Mesenteric fat pad (tissue), 1 donor: Measurements from ENCODE around the gene RNF167. TPM values are rescaled to one million over a fixed set of nuclear protein-coding genes. Genes with fewer than 3 reads are reported as not detected.

Experiments
- DNase-seq: peaks from one replicate; pipeline ENCODE4 v3.0.0-alpha.2; 2020; ENCODE audit warnings: low spot score
- total RNA-seq: library from RNA; stranded (reverse); fragmentation: NEBNext Ultra II Directional; extraction: Animal tissue kit (Norgen Biotek cat#: 25700); gene quantifications from one replicate; pipeline ENCODE4 v1.2.1, GENCODE V29; 2021
- donor health status: DM: yes; HTN: yes; CAD: no.

The RNF167 gene
- total RNA-seq, 1 donor from 2014 or later, result 63.3 TPM

DNA sequence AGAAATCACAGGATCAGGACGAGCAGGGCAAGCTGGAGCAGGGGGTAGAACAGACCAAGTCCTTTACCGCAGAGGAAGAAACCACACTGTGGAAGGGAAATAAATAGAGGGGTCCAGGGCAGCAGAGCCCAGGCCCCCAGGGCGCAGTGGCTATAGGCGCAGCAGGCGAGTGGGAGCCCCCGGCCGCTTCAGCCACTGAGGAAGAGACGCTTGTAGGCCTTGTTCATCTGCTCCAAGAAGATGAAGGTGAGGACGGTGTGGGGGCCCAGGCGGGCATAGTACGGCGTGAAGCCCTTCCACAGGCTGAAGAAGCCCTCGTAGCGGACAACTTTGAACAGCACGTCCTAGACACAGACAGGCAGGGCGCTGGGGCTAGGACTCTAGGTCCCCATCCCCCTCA is 2.5 kb upstream of the RNF167 start:
- no peak for DNase-seq

GRCh38 chr17:4938069-4938491 is 2.0 kb upstream of the RNF167 start:
- no peak for DNase-seq

- DNase-seq, result no peak
These were observed 1.2 kb upstream of the RNF167 start for GRCh38 chr17:4938688-4939545.

GRCh38 chr17:4939546-4939795 is 597 bp upstream of the RNF167 start:
- no peak for DNase-seq

DNA sequence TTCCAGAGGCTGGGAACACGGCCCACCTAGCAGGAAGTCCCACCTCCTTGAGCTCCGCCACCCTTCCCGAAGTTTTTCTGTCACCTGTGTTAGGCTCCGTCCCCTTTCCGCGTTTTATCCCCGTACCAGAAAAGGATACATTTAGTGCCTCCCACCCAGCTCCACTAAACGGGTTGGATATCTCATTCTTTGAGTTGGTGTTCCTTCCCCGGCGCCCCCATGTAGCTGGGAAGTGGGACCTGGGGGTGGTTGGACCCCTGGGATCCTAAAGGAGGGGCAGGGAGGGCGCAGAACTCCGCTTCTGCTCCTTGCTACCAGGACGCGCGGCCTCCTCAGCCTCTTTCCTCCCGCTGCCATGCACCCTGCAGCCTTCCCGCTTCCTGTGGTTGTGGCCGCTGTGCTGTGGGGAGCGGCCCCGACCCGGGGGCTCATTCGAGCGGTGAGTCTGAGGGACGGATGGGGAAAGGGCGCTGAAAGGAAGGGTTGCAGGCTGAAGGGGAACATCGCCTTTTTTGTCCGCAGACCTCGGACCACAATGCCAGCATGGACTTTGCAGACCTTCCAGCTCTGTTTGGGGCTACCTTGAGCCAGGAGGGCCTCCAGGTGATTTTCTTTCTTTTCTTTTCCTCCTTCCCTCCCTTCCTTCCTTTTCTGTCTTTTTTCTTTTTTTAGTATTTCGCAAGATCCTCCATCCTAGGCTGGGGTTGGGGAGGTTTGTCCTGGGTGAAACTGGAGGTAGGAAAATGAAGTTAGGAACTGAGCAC is 669 bp downstream of the RNF167 start:
- DNase-seq, result no peak

- DNase-seq, result no peak
These were observed 1.2 kb downstream of the RNF167 start for GRCh38 chr17:4941319-4941610.

DNA sequence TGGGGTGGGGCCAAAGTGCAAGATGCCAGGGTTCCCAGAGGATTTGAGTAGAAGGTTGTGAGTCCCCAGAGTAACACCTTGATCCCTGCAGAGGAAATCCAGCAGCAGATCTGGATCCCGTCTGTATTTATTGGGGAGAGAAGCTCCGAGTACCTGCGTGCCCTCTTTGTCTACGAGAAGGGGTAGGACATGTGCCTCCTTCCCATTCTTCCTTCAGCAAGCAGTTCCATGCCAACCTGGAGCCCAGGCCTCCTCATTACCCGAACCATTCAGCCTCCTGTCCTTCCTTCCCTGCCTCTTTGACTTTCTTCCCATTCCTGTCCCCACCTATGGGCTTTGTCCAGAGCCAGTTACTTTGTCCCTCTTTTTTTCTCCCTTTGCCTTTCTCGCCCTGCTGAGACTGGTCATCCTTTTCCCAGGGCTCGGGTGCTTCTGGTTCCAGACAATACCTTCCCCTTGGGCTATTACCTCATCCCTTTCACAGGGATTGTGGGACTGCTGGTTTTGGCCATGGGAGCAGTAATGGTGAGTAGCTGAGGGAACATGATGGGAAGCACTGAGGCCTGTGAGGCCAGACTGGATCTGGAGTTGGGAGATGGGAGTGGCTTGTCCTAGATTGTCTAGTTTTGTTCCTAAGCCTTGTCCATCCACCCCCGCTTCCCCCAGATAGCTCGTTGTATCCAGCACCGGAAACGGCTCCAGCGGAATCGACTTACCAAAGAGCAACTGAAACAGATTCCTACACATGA is 2.9 kb downstream of the RNF167 start:
- no peak for DNase-seq

- no peak for DNase-seq
These were observed 4.1 kb downstream of the RNF167 start for GRCh38 chr17:4944163-4944553.

DNA sequence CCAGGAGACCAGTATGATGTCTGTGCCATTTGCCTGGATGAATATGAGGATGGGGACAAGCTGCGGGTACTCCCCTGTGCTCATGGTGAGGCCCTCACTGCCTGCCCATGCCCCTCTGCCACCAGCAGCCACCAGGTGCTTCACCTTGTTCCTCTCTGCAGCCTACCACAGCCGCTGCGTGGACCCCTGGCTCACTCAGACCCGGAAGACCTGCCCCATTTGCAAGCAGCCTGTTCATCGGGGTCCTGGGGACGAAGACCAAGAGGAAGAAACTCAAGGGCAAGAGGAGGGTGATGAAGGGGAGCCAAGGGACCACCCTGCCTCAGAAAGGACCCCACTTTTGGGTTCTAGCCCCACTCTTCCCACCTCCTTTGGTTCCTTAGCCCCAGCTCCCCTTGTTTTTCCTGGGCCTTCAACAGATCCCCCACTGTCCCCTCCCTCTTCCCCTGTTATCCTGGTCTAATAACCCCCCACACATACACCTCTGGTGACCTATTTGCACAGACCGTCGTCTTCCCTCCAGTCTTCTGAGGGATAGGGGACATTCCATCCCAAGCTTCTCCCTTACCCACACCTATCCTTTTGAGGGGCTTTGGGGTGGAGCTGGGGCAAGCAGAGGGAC is 4.6 kb downstream of the RNF167 start:
- no peak for DNase-seq

DNA sequence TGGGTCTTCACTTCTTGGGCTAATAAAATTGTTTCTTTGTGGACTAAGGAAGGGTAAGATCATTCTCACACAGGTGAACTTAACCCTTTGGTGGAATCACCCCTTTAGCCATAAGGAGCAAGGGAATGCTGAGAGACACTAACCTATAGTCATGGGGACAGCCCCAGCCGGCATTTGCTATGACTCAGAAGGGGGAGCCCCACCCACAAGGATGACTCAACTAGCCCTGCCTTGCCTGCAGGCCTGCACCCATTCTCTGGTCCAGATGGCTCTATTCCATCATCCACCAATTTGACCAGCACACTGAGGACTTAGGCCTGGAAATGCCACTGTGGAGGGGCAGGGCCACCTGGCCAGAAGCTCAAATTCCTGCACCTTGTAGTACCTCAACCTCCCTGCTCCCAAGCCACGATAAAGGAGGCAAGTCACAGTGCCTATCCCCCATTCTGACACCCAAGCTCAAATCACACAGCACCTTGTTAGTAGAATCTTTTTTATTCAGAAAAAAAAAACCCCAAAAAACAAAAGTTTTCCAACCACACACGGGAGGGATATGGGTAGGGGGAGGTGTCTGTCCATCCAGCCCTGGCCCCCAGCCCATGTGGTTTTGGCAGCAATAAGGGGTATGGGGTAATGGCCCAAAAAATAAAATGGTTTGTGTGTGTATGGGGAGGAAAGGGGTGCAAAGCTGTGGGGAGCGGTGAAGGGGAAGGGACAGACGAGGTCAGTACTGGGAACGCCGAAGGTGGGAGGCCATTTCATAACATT is 5.3 kb downstream of the RNF167 start:
- DNase-seq, result no peak

- no peak for DNase-seq
These were observed 5.8 kb downstream of the RNF167 start for GRCh38 chr17:4945944-4946280.

DNA sequence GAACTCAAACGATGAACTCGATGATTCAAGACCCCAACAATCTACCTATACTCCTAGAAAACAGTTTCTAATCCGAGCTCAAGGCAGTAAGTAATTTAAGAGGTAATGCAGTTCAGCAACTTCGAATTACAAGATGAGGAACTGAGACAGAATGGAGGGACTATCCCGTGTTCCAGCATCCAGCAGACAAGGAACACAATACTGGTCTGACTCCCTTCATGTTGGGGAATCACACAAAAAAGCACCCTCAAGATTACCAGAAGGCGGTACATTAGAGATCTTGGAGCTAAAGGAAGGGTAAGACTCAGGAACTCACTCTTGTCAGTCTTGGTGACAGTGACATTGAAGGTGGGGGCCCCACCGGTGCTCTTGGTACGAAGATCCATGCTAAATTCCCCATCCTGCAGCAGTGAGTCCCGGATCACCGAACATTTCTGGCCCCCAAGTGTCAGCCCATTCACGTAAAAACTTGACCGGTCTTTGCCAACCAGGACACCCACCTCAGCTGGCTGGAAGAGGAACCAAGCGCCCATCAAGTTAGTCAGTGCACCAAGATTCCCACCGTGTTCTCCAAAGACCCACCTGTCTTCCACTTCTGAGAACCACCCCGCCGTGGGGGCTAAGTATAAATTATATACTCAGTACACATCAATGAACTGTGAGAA is 6.4 kb downstream of the RNF167 start:
- no peak for DNase-seq

DNA sequence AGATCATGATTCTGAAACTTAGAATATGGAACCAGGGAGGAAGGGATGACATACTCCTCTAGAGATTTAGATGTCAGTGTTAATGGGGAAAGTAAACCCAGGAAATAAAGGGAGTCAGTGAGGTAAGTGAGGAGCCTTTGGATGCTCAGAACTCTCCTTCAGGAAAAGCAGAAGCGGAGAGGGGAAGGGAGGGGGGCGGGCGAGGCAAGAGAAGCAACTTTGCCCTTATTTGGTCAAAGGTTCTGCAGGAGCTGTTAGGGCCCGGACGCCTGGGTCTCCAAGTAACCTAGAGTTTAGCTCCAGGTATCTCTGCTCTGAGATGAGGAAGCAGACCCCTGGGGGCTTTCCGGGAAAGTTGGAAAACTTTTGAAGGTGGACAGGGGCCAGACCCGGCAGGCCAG is 6.9 kb downstream of the RNF167 start:
- DNase-seq, result no peak

GRCh38 chr17:4947411-4948165 is 7.5 kb downstream of the RNF167 start:
- DNase-seq, result no peak

GRCh38 chr17:4948166-4948930 is 8.3 kb downstream of the RNF167 start, which contains the start of gene PFN1:
Gene PFN1, minus strand, starts transcription at chr17:4948530. Its CDS starts 136 bp downstream, at chr17:4948394.
- peak; percentile 93 for DNase-seq

- DNase-seq, result peak; percentile 94
These were observed 8.9 kb downstream of the RNF167 start for GRCh38 chr17:4948931-4949320.

- peak; percentile 93 for DNase-seq
These were observed 9.4 kb downstream of the RNF167 start for GRCh38 chr17:4949321-4950074.

DNA sequence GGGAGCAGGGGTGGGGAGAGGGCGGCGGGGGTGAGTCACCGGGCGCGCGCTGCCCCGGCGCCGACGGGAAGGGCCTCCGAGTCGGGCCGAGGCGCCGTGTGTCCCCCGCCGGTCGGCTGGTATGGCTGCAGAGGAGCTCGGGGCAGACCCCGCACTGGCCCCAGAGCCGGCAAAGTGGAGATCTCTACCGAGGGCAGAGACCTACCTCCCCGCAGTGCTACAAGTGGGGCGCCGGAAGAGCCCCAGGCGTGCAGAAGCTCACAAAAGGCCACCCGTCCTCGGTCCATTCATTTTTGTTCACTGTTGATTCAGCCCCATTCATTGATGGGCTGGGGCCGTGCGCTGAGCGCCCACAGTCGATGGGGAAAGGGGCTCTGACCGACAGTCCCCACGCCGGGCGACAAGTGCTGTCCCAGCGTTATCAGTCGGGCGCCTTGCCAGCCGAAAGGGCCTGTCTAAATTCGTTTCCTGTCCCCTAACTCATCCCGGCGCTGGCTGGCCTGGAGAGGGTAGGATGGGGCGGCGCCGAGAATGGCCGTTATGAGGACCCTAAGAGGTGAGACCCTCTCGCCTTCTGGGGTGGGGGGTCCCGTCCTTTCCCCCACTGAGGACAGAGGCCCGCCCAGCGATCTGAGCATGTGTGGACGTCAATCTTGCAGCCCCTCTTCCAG is 10.1 kb downstream of the RNF167 start:
- DNase-seq, result no peak
